ENCODE results near the gene NNT. TPM values are rescaled to one million over a fixed set of nuclear protein-coding genes. Genes with fewer than 3 reads are reported as not detected.

The NNT gene
- total and polyA plus RNA-seq, 2 of the 13 experiments (the other 11 are each of a cell fraction or from before 2014, with no cell fraction given): 21.1 to 58.0 TPM

DNA sequence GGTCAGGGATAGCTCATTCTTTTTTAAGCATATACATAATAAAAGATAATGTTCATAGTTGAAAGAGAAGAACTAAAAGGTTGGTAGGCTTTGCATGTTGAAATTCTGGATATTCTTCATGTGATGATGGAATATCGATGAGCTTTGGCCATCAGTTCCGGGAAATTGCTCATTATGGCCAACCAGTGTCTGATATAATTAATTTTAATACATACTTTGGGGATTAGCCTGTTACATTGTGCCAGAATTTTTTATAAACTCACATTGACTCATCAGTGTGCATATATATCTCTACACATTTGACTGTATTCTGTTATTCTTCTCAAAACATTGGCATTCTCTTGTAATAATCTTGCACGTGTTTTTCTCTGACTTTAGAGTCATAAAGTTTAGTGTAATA lies 84.3 kb downstream of the NNT start:
- no TSS peak for BruUV-seq (replicated peaks)
- intact Hi-C loops (cut with micrococcal nuclease; ENCODE audit: unreplicated experiment): no loop called here
- no peak for DNase-seq (ENCODE audit: low spot score)
- no peaks in the 10 kb centered on the region for H3K27me3 ChIP-seq (ENCODE audit: control insufficient read depth in 1 of 2, insufficient read depth in 2 of 2, low read length in 2 of 2)
- H3K4me3 ChIP-seq (replicated peaks in 1 of 3; ENCODE audit: insufficient read depth in 1 of 3, low read depth in 2 of 3, low read length in 3 of 3): no peak overlapping the region
- no peak for ATAC-seq
- no peak overlapping the region for H2AFZ ChIP-seq (ENCODE audit: low read length)
- H3K36me3 ChIP-seq (replicated peaks in 1 of 2; ENCODE audit: control insufficient read depth in 1 of 2, insufficient read depth in 2 of 2, low read length in 2 of 2): 0 out of 5 replicates have a peak, but pooled peaks cover 0 to 5% of the 10 kb centered on the region in 2 experiments
- H4K20me1 ChIP-seq (ENCODE audit: insufficient read depth, low read length): no peaks in the 10 kb centered on the region
- TF ChIP-seq ZNF333 (CRISPR knock-in tag; IDR thresholded peaks at IDR 0.05; ENCODE audit: borderline replicate concordance) (no peak), ZNF20 (CRISPR knock-in tag; IDR thresholded peaks at IDR 0.05) (no peak), ZNF605 (CRISPR knock-in tag; IDR thresholded peaks at IDR 0.05) (no peak), NFRKB (IDR thresholded peaks at IDR 0.05) (no peak)
- TF ChIP-seq, protein P1, sequence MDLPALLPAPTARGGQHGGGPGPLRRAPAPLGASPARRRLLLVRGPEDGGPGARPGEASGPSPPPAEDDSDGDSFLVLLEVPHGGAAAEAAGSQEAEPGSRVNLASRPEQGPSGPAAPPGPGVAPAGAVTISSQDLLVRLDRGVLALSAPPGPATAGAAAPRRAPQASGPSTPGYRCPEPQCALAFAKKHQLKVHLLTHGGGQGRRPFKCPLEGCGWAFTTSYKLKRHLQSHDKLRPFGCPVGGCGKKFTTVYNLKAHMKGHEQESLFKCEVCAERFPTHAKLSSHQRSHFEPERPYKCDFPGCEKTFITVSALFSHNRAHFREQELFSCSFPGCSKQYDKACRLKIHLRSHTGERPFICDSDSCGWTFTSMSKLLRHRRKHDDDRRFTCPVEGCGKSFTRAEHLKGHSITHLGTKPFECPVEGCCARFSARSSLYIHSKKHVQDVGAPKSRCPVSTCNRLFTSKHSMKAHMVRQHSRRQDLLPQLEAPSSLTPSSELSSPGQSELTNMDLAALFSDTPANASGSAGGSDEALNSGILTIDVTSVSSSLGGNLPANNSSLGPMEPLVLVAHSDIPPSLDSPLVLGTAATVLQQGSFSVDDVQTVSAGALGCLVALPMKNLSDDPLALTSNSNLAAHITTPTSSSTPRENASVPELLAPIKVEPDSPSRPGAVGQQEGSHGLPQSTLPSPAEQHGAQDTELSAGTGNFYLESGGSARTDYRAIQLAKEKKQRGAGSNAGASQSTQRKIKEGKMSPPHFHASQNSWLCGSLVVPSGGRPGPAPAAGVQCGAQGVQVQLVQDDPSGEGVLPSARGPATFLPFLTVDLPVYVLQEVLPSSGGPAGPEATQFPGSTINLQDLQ (CRISPR knock-in tag; IDR thresholded peaks at IDR 0.05): no peak
- TF ChIP-seq, protein P2, sequence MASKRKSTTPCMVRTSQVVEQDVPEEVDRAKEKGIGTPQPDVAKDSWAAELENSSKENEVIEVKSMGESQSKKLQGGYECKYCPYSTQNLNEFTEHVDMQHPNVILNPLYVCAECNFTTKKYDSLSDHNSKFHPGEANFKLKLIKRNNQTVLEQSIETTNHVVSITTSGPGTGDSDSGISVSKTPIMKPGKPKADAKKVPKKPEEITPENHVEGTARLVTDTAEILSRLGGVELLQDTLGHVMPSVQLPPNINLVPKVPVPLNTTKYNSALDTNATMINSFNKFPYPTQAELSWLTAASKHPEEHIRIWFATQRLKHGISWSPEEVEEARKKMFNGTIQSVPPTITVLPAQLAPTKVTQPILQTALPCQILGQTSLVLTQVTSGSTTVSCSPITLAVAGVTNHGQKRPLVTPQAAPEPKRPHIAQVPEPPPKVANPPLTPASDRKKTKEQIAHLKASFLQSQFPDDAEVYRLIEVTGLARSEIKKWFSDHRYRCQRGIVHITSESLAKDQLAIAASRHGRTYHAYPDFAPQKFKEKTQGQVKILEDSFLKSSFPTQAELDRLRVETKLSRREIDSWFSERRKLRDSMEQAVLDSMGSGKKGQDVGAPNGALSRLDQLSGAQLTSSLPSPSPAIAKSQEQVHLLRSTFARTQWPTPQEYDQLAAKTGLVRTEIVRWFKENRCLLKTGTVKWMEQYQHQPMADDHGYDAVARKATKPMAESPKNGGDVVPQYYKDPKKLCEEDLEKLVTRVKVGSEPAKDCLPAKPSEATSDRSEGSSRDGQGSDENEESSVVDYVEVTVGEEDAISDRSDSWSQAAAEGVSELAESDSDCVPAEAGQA (IDR thresholded peaks at IDR 0.05; ENCODE audit: low read depth): no peak
- TF ChIP-seq, protein P2 (CRISPR knock-in tag; IDR thresholded peaks at IDR 0.05; ENCODE audit: borderline replicate concordance): no peak
- TF ChIP-seq, protein P3, sequence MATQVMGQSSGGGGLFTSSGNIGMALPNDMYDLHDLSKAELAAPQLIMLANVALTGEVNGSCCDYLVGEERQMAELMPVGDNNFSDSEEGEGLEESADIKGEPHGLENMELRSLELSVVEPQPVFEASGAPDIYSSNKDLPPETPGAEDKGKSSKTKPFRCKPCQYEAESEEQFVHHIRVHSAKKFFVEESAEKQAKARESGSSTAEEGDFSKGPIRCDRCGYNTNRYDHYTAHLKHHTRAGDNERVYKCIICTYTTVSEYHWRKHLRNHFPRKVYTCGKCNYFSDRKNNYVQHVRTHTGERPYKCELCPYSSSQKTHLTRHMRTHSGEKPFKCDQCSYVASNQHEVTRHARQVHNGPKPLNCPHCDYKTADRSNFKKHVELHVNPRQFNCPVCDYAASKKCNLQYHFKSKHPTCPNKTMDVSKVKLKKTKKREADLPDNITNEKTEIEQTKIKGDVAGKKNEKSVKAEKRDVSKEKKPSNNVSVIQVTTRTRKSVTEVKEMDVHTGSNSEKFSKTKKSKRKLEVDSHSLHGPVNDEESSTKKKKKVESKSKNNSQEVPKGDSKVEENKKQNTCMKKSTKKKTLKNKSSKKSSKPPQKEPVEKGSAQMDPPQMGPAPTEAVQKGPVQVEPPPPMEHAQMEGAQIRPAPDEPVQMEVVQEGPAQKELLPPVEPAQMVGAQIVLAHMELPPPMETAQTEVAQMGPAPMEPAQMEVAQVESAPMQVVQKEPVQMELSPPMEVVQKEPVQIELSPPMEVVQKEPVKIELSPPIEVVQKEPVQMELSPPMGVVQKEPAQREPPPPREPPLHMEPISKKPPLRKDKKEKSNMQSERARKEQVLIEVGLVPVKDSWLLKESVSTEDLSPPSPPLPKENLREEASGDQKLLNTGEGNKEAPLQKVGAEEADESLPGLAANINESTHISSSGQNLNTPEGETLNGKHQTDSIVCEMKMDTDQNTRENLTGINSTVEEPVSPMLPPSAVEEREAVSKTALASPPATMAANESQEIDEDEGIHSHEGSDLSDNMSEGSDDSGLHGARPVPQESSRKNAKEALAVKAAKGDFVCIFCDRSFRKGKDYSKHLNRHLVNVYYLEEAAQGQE (IDR thresholded peaks at IDR 0.05; ENCODE audit: borderline replicate concordance in 1 of 2, low read depth in 1 of 2, low read length in 2 of 2): no peak
- no peaks in the 10 kb centered on the region for H3K9me3 ChIP-seq (ENCODE audit: low read length)
- ChIA-PET CTCF (ENCODE audit: low intra/inter-chr PET ratio, low total read pairs) (no interaction called here), POLR2A (no interaction called here)
- FAIRE-seq: no peak
- no peak overlapping the region for H3K27ac ChIP-seq (ENCODE audit: extremely low read length, insufficient read depth, low read length)
- WGBS (ENCODE audit: low lambda C conversion rate): 94% methylated on average over 3 of the region's 3 CpGs
- in situ Hi-C loops (cut with HindIII; ENCODE audit: extremely low pct_ligation_motif_present, low pct_unique_long_range_greater_than_20kb): no loop called here
- no peaks in the 10 kb centered on the region for H3K79me2 ChIP-seq (ENCODE audit: insufficient read depth, low read length)
- no peak overlapping the region for H3K4me2 ChIP-seq (ENCODE audit: low read depth, low read length)
- no peaks in the 10 kb centered on the region for H3K4me1 ChIP-seq (ENCODE audit: insufficient read depth, low read length)
- H3K9ac ChIP-seq (ENCODE audit: insufficient read depth, low read depth, low read length): no peak overlapping the region

All from HepG2 (cell line).